Heart left ventricle (tissue), 13 donors: Measurements from ENCODE around the gene PKN1.
"Not testable (repeated sequence)": the region's sequence is repeated elsewhere in the genome, so short reads cannot be mapped to it uniquely, and the experiment has no call there.

Experiments
- POLR2A ChIP-seq, 2 donors: fragments of 450-650 bp; IDR thresholded peaks; one replicate each; pipeline ENCODE4 v1.6.1; 2017; ENCODE audit warnings: antibody characterized with exemption in 2 of 2, mild to moderate bottlenecking in 2 of 2, moderate library complexity in 2 of 2
- TF ChIP-seq, protein P1 (sequence below), 12 donors: fragments of 200-600 bp; sonication (generic) in 4 of 12; IDR thresholded peaks; one replicate each; pipeline versions ENCODE4 v1.5.0 to v1.8.0; 2018 to 2022; ENCODE audit warnings: antibody characterized with exemption in 12 of 12, mild to moderate bottlenecking in 5 of 12
- donor health status: ischemic (EF 13 %, LVEDD 7.1; RV severe dilation, severe dysfunction).
- donor health status: DM: no; HTN: yes; CAD: no.
- donor health status: DM: no; HTN: no; CAD: no.
- donor health status: ischemic (EF 25% LVEDD 6.9; RV normal size, moderate dysfunction).
- donor health status: ischemic (EF 25% LVEDD 5.7; RV mildly dilated, moderate dysfunction).
- donor health status: ischemic (EF 35%, LVEDD 5.7; RV mildly dilated, moderate dysfunction).
- donor health status: nonischemic (EF 11% LVEDD 7.7; RV severe dilation, severe dysfunction).
- donor health status: DM: yes; HTN: yes; CAD: no.
- donor health status: PGD.
- donor health status: ischemic (EF 29% LVEDD 5.4; RV normal size, mild dysfunction).
- donor health status: nonischemic (EF 23%, LVEDD 6.1; RV moderate dilation, normal function).

GRCh38 chr19:14403145-14403930 is 29.8 kb upstream of the PKN1 start:
- TF ChIP-seq, protein P1, sequence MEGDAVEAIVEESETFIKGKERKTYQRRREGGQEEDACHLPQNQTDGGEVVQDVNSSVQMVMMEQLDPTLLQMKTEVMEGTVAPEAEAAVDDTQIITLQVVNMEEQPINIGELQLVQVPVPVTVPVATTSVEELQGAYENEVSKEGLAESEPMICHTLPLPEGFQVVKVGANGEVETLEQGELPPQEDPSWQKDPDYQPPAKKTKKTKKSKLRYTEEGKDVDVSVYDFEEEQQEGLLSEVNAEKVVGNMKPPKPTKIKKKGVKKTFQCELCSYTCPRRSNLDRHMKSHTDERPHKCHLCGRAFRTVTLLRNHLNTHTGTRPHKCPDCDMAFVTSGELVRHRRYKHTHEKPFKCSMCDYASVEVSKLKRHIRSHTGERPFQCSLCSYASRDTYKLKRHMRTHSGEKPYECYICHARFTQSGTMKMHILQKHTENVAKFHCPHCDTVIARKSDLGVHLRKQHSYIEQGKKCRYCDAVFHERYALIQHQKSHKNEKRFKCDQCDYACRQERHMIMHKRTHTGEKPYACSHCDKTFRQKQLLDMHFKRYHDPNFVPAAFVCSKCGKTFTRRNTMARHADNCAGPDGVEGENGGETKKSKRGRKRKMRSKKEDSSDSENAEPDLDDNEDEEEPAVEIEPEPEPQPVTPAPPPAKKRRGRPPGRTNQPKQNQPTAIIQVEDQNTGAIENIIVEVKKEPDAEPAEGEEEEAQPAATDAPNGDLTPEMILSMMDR (IDR thresholded peaks at IDR 0.05): not testable (repeated sequence)
- TF ChIP-seq POLR2A (IDR thresholded peaks at IDR 0.05): not testable (repeated sequence)
